ENCODE results near the gene XIRP1. TPM values are rescaled to one million over a fixed set of nuclear protein-coding genes. Genes with fewer than 3 reads are reported as not detected.

The XIRP1 gene
- total RNA-seq, 1 donor from 2014 or later, result not detected

DNA sequence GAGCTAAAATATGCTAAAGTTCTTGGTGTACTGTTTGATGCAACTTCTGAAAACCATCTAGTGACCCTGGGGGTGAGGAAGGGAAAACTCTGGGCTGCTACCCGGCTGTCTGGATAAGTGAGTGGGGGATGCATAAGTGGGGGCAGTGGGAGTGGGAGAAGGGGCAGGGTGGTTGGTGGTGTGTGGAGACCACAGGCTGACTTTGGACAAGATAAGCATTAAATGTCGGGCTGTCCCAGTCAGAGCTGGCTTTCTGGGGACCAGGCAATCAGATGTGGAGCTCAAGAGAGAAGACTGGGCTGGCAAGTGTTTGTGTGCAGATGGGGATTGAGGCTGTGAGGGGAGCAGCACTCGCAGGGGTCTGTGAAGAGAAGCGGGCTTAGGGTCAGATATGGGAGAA lies 11.0 kb upstream of the XIRP1 start:
- no peak for DNase-seq (ENCODE audit: low spot score, unreplicated experiment)
- Mint-ChIP-seq H3K27me3 (peaks cover 15% of the 10 kb centered on the region), H3K9me3 (ENCODE audit: low read depth) (no peaks in the 10 kb centered on the region), H3K36me3 (ENCODE audit: insufficient read depth) (no peaks in the 10 kb centered on the region), H3K27ac (no peak overlapping the region), H3K4me3 (ENCODE audit: low read depth) (no peak overlapping the region), H3K4me1 (ENCODE audit: low read depth) (peaks cover 34% of the 10 kb centered on the region)
- TF ChIP-seq, protein P1, sequence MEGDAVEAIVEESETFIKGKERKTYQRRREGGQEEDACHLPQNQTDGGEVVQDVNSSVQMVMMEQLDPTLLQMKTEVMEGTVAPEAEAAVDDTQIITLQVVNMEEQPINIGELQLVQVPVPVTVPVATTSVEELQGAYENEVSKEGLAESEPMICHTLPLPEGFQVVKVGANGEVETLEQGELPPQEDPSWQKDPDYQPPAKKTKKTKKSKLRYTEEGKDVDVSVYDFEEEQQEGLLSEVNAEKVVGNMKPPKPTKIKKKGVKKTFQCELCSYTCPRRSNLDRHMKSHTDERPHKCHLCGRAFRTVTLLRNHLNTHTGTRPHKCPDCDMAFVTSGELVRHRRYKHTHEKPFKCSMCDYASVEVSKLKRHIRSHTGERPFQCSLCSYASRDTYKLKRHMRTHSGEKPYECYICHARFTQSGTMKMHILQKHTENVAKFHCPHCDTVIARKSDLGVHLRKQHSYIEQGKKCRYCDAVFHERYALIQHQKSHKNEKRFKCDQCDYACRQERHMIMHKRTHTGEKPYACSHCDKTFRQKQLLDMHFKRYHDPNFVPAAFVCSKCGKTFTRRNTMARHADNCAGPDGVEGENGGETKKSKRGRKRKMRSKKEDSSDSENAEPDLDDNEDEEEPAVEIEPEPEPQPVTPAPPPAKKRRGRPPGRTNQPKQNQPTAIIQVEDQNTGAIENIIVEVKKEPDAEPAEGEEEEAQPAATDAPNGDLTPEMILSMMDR (IDR thresholded peaks at IDR 0.05; ENCODE audit: unreplicated experiment), result no peak

DNA sequence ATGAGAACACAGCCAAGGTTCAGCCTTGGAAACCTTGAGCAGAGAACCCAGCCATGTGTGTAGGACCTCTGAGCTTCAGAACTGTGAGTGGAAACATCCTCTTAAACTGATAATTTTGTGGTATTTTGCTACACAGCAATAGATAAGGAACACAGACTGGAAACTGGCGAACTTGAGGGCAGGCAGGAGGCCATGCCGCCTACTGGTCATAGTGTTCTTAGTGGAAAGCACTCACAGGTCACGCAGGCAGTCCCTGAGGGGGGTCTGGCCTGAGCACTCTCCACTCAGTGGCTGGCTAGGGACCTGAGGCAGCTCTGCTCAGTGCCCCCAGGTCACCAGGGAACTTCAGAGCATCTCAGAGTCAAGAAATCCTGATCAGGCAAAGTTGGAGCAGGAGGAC lies 9.7 kb upstream of the XIRP1 start:
- DNase-seq (ENCODE audit: low spot score, unreplicated experiment), result no peak
- no peak overlapping the region for H3K27ac Mint-ChIP-seq
- TF ChIP-seq, protein P1 (IDR thresholded peaks at IDR 0.05; ENCODE audit: unreplicated experiment), result no peak
- H3K36me3 Mint-ChIP-seq (ENCODE audit: insufficient read depth), result no peaks in the 10 kb centered on the region
- peaks cover 21% of the 10 kb centered on the region for H3K4me1 Mint-ChIP-seq (ENCODE audit: low read depth)
- H3K27me3 Mint-ChIP-seq, result peaks cover 19% of the 10 kb centered on the region
- no peaks in the 10 kb centered on the region for H3K9me3 Mint-ChIP-seq (ENCODE audit: low read depth)
- no peak overlapping the region for H3K4me3 Mint-ChIP-seq (ENCODE audit: low read depth)

DNA sequence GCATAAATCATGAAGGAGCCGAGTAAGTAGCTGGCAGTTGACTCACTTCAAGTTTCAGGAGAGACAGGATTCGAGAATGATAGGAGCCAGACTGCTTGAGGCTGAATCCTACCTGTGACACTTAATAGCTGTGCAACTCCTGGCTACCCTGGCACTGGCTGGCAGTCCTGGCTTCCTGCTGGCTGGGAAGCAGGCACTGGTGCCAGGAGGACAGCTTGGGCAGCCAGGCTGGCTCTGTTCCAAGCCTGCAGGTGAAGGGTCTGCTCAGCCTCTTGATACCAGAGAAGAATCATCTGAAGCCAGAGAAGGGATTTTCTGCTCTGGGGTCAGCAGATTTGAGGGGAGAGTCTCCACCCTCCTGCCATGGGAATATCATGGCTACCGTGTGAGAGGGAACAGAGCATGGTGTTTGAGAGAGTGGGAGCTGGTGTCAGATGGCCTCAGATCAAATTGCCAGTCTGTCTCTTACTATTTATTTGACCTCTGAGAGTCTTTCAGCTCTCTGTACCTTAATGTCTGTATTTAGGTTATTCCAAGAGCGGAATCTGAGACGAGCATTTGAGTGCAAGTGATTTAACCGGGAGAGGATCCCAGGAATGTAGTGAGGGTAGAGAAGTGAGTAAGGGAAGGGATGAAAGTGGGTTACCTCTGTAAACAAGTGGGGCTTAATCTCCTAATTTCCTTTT lies 4.4 kb upstream of the XIRP1 start:
- TF ChIP-seq, protein P1 (IDR thresholded peaks at IDR 0.05; ENCODE audit: unreplicated experiment), result no peak
- peaks cover 2% of the 10 kb centered on the region for H3K4me1 Mint-ChIP-seq (ENCODE audit: low read depth)
- H3K36me3 Mint-ChIP-seq (ENCODE audit: insufficient read depth), result no peaks in the 10 kb centered on the region
- H3K27me3 Mint-ChIP-seq, result peaks cover 13% of the 10 kb centered on the region
- H3K4me3 Mint-ChIP-seq (ENCODE audit: low read depth), result no peak overlapping the region
- no peaks in the 10 kb centered on the region for H3K9me3 Mint-ChIP-seq (ENCODE audit: low read depth)
- H3K27ac Mint-ChIP-seq, result peak overlapping the region; percentile 51
- no peak for DNase-seq (ENCODE audit: low spot score, unreplicated experiment)

DNA sequence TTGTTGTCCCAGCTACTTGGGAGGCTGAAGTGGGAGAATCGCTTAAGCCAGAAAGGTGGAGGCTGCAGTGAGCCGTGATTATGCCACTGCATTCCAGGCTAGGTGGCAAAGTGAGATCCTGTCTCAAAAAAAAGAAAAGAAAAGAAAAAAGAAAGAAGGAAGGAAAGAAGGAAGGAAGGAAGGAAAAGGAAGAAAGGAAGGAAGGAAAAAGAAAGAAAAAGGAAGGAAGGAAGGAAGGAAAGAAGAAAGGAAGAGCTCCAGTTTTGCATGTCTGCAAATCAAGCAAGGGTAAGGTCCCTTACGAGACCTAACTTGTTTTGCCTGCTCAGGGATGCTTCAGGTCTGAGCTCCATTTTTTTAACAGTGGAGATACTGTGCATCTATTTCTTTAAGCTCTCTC lies 3.6 kb upstream of the XIRP1 start:
- Mint-ChIP-seq H3K27ac (no peak overlapping the region), H3K4me3 (ENCODE audit: low read depth) (no peak overlapping the region), H3K27me3 (peaks cover 9% of the 10 kb centered on the region), H3K36me3 (ENCODE audit: insufficient read depth) (no peaks in the 10 kb centered on the region), H3K4me1 (ENCODE audit: low read depth) (peaks cover 4% of the 10 kb centered on the region), H3K9me3 (ENCODE audit: low read depth) (no peaks in the 10 kb centered on the region)
- DNase-seq (ENCODE audit: low spot score, unreplicated experiment), result no peak
- TF ChIP-seq, protein P1 (IDR thresholded peaks at IDR 0.05; ENCODE audit: unreplicated experiment), result no peak

DNA sequence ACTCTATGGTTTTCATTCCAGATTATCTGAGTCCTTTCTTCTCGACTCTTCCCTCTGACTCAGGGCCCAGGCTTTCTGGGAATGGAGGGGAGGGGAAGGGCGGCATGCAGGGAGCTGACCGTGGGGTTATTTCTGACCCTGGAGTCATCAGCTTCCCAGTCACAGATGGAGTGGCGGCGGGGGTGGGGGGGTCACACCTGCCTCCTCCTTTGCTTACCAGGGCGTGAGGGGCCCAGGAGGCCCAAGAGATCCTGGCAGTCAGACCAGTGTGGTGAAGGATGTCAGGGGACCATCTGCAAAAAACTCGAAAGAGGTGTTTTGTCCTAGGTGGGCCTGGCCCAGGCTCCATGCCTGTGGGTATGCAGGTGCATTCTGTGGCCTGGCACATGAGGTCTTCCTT lies 996 bp upstream of the XIRP1 start:
- Mint-ChIP-seq H3K9me3 (ENCODE audit: low read depth) (no peaks in the 10 kb centered on the region), H3K4me1 (ENCODE audit: low read depth) (peaks cover 11% of the 10 kb centered on the region), H3K27ac (no peak overlapping the region), H3K4me3 (ENCODE audit: low read depth) (no peak overlapping the region), H3K27me3 (peaks cover 9% of the 10 kb centered on the region), H3K36me3 (ENCODE audit: insufficient read depth) (no peaks in the 10 kb centered on the region)
- DNase-seq (ENCODE audit: low spot score, unreplicated experiment), result no peak
- TF ChIP-seq, protein P1 (IDR thresholded peaks at IDR 0.05; ENCODE audit: unreplicated experiment), result no peak
